Glomerular visceral epithelial cell (primary cell): ENCODE results near the gene ATP1A2.
"Not testable (repeated sequence)": the region's sequence is repeated elsewhere in the genome, so short reads cannot be mapped to it uniquely, and the experiment has no call there.

Source experiments
- DNase-seq: peaks from one replicate; pipeline ENCODE4 v3.0.0-alpha.2; 2016; ENCODE audit errors: extremely low spot score

The ATP1A2 gene

GRCh38 chr1:160101037-160101716, 14.4 kb upstream of the ATP1A2 start:
- DNase-seq: peak; percentile 78

DNA sequence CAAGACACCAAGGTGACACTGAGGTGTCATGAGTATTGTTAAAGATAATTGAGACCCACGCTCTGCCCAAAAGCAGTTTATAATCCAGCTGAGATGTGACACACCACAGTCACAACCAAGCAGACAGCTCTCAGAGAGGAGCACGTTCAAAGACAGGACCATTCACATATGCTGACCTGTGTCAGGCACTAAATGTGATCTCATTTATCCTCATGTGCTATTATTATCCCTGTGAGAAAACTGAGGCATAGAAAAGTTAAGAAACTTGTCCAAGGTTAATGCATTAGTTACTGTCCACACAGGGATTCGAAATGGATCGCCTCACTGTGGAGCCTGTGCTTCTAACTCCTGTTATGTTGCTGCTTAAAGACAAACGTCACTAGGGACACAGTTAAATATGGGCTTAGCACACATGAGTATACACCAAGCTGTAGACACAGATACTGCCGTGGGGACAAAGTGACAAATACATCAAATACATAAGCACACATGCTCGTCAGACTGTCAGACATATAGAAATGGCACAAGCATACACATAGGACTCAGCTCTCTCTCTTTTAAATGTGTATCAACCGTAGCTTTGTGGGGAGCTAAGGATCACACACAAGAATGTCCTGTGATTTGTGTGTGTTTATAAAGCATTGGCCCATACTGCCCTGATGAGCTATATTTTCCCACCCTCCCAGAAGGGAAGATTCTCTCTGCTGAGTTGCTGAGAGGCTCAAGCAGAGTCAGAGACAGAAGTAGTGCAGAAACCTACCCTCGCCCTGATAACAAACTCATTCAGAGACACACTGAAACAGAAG, 13.6 kb upstream of the ATP1A2 start:
- no peak for DNase-seq

DNA sequence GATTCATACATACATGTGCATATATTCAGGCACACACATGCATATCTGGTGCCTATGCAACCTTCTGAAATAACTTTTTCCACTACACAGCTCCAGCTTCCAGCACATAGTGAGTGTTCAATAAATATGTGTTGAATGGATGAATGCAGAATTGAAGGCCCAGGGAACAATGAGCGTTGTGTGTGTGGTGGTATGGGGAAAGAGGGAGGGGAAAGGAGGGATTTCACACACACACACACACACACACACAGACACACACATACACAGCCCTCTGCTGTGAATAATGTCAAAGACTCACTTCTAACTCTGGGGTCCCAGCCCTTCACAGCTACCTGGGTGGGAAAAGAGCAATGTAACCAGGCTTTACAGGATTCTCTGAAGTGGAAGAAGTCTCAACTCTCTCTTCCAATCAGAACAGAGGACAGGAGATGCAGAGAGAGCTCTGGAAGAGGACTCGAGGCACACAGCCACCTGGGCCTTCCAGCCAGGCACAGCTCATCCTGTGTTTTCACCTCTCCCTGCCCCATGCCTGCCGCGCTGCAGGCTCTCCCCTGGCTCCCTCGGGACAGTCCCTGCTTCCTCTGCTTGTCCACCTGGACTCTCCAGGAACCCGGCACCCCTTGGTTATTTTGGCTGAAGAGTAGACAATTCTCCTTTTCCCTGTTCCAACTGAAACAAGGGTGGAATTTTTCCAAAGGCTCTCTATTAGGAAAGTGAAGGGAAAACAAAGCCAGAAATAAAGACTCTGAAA, 11.7 kb upstream of the ATP1A2 start:
- no peak for DNase-seq

DNA sequence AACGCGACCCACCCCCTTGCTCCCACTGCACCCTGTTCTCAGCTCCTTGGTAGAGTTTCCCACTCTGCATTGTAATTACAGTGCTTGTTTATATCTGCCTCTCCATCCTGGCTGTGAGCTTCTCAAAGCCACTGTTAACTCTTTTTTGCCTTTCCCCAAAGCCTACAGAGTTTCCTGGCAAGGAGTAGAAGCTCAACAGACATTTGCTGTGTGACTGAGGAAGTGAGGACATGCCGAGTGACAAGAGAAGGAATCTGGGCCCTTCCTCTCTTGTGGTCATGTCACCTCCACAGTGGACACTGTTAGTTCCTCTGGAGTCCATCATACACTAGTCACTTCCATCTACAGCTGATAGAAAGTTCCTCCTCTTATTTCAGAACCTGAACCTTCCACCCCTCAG, 11.1 kb upstream of the ATP1A2 start:
- no peak for DNase-seq

GRCh38 chr1:160105155-160105554, 10.4 kb upstream of the ATP1A2 start:
- no peak for DNase-seq

DNA sequence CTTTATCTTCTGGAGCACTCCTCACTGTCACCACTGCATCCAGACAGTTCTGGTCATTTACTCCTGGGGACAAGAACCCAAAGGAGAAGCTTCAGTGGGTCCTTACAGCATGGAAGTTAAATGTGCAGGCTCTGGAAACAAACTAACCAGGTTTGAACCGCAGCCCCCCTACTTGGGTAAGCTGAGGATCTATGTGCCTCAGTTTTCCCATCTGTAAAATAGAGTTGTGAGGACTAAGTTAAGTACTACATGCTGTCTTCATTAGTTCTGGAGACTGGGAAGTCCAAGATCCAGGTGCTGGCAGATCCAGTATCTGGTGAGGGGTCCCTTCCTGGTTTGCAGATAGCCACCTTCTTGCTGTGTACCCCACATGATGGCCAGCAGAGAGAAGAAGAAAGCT, 8.0 kb upstream of the ATP1A2 start:
- DNase-seq: no peak

- peak; percentile 32 for DNase-seq
These were observed 6.5 kb upstream of the ATP1A2 start for GRCh38 chr1:160108888-160109662.

DNA sequence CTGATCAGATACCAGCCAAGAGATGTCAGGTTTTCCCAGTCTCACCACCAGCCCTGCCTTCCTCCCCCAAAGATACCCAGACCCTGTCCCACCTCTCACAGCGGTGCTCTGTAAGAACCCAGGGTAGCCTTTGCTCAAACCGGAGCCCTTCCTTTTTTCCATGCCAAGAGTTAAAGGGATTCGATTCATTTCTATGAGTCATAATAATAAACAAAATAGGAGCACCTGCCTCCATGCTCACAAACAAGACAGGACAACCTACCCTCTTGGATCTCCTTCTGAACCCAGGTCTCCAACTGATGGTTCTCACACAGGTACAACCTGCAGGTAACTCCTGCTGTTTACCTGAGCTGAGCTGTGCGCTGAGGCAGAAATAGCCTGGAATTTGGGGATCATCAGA, 5.9 kb upstream of the ATP1A2 start:
- DNase-seq: no peak

DNA sequence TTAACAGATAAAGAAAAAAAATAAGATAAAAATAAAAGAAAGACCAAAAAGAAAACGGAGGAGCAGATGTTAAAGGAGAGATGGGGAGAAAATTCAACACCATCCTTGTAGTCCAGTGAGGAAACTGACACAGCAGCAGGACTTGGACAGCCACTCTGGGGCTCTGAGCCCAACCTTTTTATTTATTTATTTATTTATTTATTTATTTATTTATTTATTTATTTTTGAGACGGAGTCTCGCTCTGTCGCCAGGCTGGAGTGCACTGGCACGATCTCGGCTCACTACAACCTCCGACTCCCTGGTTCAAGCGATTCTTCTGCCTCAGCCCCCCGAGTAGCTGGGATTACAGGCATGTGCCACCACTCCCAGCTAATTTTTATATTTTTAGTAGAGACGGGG, 4.1 kb upstream of the ATP1A2 start:
- DNase-seq: not testable (repeated sequence)

GRCh38 chr1:160112357-160112756, 3.2 kb upstream of the ATP1A2 start:
- no peak for DNase-seq

- DNase-seq: no peak
These were observed 2.2 kb upstream of the ATP1A2 start for GRCh38 chr1:160113407-160113806.

DNA sequence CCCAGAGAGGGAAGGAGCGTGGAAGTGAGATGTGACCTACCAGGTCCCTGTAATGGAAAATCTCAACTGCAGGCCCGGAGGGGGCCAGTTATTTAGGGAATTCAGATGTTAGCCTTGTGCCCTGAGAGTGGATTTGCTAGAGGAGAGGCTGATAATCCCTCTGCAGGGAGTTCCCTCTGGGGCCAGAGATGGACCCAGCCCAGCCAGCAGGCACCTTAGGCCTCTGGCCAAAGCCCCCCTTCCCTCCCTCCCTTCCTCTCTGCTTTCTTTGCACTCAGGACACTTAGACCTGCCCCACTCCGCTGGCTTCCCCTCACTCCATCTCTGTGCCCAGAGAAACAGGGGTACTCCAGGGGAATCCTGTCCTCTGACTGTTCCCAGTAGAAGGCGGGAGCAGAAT, 1.5 kb upstream of the ATP1A2 start:
- DNase-seq: no peak

DNA sequence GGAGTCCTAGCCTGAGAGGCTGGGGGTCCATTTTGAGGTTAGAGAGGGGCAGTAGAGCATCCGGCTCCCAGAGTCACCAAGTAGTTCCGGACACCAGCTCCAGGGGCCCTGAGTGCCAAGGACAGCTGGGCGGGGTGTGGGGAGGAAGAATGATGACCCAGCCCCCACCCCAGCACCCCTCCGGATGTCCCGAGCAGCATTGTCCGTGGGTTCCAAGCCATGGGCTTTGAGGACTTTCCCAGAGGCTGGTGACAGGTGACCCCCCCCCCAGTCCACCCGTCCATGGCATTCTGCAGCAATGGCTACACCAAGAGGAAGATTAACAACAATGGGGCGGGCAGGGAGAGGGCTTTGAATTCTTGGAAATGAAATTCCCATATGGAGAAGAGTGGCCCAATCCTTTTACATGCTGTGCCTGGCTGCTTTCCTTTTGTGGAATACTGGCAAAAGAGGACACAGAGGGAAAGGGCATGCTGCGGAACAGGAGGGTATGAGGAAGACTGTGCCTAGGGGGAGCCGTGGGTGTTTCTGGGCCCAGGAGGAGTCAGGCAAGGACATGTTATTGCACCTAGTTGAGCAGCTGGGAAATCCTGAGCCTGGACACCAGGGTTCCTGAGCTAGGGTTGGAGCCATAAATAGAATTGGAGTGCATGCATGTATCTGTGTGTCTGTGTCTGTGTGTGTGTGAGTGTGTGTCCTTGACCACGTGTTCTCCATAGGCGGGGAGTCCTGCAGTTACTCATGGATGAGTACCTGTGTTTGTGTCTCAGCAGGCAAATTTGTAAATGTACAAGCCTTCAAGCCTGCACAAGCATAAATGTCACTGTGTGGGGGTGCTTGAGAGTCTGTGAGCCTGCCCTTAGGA, 956 bp downstream of the ATP1A2 start:
- no peak for DNase-seq

DNA sequence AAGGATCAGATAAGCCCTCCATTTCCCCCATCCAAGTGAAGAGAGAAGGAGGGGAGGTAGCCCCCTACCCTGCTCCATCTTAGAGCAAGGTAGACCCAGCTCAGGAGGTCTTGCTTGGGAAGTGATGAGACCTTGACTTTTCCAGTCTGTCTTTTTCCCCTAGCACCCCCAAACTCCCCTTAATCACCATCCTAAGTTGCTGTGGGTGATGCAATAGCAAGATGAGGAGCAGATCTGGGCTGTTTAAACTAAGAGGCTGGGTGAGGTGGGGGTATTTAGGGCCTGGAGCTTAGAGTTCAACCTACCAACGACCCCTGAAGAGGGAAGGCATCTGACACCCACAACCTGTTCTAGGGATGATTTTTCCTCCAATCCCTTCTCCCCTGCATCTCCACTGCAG, 1.7 kb downstream of the ATP1A2 start:
- DNase-seq: no peak

GRCh38 chr1:160117709-160118183, 2.2 kb downstream of the ATP1A2 start:
- no peak for DNase-seq

DNA sequence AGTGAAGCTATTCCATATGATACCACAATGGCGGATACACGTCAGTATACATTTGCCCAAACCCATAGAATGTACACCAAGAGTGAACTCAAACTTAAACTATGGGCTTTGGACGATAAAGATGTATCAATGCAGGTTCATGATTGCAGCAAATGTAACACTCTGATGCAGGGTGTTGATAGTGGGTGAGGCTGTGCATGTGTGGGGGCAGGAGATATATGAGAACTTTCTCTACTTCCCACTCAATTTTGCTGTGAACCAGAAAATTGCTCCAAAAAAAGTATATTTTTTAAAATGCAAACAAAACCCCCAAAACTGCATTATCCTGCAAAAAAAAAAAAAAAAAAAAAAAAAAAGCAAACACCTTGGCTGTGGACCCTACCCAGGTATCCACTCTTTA, 3.4 kb downstream of the ATP1A2 start:
- no peak for DNase-seq

DNA sequence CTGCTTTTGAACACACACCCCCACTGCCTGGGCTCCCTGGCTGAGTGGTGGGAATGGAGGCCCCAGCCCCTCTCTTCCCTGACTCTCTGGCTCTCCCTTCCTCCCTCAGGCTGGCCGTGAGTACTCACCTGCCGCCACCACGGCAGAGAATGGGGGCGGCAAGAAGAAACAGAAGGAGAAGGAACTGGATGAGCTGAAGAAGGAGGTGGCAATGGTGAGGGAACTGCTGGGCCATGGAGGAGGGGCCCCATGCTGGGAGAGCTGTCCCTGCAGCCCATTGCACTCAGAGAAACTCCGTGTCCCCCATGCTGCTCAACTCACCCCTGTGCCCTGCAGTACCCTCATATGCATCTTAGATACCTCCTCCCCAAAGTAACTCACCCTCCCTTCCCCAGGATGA, 5.2 kb downstream of the ATP1A2 start:
- no peak for DNase-seq

GRCh38 chr1:160121388-160121787, 5.8 kb downstream of the ATP1A2 start:
- DNase-seq: no peak

GRCh38 chr1:160122978-160123495, 7.5 kb downstream of the ATP1A2 start:
- no peak for DNase-seq

DNA sequence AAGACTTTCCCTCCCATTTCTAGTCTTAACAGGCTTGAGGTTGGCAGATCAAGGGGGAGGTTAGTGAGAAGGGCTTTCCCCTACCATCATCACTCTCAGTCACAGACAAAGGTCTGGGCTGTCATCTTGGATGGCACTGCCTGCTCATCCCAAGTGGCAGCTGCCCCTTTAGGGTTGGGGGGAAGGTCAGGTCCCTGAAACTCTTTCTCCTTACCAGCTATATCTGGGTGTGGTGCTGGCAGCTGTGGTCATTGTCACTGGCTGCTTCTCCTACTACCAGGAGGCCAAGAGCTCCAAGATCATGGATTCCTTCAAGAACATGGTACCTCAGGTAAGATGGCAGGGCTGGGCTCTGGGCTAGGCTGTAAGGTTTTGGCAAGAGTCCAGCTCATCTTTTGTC, 8.2 kb downstream of the ATP1A2 start:
- DNase-seq: no peak
